M059J (cell line): ENCODE data around the gene LCAT. TPM values are rescaled to one million over a fixed set of nuclear protein-coding genes. Genes with fewer than 3 reads are reported as not detected.
A peak's percentile ranks its signal among the peaks of the same experiment; 100 is the strongest.
"Not testable (repeated sequence)": the region's sequence is repeated elsewhere in the genome, so short reads cannot be mapped to it uniquely, and the experiment has no call there.

ENCODE experiments used
- DNase-seq: peaks from one replicate; pipeline ENCODE4 v3.0.0-alpha.2; 2012; ENCODE audit warnings: low read depth
- total RNA-seq: library from RNA; depleted of rRNA; stranded (reverse); fragments of >200 nt; shearing (Covaris generic); gene quantifications from 2 replicates; pipeline ENCODE4 v1.2.3, GENCODE V29; 2014

The LCAT gene
- total RNA-seq, 1 experiment from 2014 or later: 5.2 TPM

DNA sequence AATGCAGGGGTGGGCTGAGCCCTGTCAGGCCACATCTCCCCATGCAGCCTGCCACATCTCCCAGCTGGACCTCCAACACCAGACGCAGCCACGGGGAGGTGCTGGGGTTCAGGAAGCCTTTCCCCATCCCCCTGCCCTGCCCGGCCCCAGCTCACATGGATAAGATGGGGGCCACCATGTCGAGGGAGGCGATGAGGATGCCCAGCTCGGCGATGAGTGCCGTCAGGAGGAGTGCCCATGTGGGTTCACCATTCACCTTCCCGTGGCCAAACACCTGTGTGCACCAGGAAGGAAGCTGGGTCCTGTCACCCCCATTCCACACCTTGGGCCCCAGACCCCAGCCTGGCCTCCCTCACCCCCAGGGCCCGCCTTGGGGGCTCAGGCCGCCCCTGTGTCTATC, 5.7 kb upstream of the LCAT start:
- DNase-seq: no peak

GRCh38 chr16:67948015-67948414, 4.1 kb upstream of the LCAT start:
- DNase-seq: peak; percentile 21

DNA sequence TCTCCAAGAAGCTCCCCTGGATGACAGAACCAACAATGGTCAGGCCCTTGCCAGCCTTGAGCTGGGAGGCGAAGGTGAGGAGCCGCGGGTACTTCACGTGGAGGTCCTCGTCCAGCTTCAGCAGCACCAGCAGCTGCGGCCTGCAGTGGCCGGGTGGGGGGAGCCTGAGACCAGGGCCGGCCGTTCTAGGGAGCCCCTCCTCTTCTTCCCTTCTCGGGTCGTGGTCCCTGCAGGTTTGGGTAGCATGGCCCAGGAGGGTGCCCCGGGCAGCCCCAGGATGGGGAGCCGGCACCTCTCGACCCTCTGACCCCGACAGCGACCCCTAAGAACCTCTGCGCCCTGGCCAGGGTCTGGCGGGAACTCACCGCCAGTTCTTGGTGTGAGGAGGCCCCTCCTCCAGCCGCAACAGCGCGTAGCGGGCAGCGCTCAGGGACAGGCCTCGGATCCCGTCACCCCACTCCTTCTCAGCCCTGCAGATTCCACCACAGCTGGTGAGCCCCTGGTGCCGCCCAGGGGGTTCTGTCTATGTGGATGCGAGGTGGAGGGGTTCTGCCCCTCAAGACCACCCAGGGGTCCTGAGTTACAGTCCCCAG, 3.1 kb upstream of the LCAT start:
- DNase-seq: no peak

DNA sequence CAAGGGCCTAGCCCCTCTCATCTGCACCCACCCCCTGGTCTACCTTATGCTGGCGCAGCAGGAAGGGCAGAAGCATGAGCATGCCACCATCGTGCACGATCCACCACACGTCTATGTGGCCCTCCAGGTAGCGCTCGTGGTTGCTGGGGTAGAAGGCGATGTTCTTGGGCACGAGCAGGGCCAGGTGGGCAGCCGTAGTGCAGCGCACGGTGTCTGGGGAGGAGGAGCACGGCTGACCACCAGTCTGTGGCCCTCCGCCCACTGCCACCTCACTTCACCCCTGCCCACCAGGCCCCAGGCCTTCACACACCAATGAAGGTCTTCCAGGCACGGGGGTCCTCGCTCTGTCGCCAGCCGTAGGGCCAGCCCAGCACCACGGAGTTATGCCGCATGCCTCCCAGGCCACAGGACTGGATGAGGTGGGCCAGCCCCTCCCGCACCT, 2.2 kb upstream of the LCAT start:
- DNase-seq: no peak

DNA sequence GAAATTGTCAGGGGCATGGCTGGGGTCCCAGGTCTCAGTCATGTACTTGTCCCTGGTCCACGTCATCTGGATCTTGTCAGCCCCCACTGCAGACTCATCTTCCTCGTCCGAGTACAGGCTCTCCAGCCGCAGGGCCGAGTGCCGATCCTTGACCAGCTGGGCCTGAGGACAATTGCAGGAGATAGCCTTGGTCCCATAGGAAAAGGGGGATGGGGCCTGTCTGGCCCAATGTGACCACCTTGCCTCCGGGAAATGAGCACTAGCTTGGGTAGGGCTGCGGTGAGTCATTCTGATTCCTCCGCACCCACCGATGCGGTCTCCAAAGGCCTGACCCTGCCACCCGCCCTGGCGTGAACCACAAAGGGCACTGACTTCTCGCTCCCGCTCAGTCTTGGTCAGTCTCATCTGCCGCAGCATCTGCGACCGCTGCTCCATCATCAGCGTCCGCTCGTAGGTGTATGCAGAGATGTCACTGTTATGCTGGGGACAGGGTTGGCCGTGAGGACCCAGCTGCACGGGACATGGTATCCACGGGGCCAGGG, 1.5 kb upstream of the LCAT start:
- no peak for DNase-seq

GRCh38 chr16:67944690-67945391, 921 bp upstream of the LCAT start:
- no peak for DNase-seq

- no peak for DNase-seq
Measured at GRCh38 chr16:67943256-67943618, 683 bp downstream of the LCAT start.

GRCh38 chr16:67942510-67943255, 1.2 kb downstream of the LCAT start:
- DNase-seq: no peak

GRCh38 chr16:67942200-67942509, 1.8 kb downstream of the LCAT start:
- DNase-seq: peak; percentile 51

- DNase-seq: no peak
Measured at GRCh38 chr16:67941469-67942199, 2.3 kb downstream of the LCAT start.

- no peak for DNase-seq
Measured at GRCh38 chr16:67940446-67941089, 3.4 kb downstream of the LCAT start.

- DNase-seq: no peak
Measured at GRCh38 chr16:67939507-67940445, 4.1 kb downstream of the LCAT start.

DNA sequence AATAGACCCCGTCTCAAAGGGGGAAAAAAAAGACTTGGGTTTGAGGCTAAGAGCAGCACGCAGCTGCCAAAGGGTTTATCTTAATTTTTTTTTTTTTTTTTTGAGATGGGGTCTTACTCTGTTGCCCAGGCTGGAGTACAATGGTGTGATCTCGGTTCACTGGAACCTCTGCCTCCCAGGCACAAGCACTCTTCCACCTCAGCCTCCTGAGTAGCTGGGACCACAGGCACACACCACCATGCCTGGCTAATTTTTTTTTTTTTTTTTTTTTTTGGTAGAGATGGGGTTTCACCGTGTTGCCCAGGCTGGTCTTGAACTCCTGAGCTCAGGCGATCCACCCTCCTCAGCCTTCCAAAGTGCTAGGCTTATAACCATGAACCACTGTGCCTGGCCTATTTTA, 6.2 kb downstream of the LCAT start:
- DNase-seq: not testable (repeated sequence)

DNA sequence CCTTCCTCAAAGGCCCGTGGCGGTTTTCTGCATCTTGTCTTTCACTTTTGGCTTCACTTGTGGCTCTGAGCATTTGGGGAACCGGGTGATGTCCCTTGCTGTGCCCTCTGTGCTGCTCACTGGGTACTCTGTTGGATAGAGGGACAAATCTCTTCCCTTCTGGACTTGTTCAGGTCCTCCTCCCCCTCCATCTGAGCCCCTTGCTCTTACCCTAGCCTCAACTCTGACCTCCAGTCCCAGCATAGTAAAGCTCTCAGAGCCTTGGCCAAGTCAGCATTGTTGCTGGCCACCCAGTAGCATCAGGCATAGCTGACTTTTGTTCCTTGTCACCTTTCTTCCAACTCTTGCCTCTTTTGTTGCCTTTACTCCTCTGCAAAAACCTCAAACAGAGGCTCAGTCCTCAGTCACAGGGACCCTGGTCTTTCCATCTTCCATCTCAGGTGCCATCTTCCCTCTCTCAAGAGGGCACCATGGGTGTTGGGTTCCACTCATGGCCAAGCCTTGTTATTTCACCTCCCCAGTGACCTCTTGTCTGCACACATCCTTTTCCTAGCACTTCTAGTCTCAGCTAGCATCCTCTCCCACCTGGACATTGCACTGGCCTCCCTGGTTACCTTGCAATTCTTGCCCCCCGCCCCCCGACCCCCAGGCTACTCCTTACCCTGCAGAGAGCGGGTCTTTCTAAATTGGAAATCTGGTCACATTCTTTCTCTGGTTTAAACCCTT, 6.9 kb downstream of the LCAT start:
- DNase-seq: peak; percentile 86

- DNase-seq: peak; percentile 61
Measured at GRCh38 chr16:67936124-67936879, 7.6 kb downstream of the LCAT start, which contains the start of gene PSMB10. Gene PSMB10, minus strand, starts transcription at chr16:67936850. Its CDS starts 101 bp downstream, at chr16:67936749.

DNA sequence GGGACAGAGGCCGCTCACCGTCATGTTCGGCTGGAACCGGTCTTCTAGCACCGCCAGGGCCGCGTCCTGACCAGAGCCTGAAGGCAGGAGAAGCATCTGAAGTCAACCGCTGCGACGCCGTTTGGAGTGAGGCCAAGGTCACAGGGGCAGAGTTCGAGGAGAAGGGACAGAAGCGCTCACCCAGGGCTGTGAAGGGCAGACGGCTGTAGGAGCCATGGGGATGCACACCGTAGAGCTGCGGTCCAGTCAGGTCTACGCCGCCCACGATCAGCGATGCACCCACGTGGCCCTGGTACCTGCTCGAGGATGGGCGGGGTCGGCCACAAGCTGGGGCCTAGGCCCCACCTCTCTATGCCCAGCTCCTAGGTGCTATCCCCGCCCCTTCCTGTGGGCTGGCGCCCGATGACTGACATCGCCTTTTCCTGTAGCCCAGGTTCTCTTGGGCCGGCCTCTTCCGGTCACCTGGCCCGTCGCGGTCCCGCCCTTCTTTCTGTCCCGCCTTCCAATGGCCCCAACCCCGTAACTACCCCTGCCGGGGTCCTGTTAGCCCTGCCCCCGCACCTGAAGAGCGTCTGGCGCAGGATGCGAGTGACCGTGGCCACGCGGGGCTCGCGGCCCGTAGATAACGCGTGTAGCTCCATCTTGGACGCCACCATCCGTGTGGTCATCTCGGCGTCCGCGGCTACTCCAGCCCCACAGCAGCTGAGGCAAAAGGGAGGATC, 8.4 kb downstream of the LCAT start:
- peak; percentile 96 for DNase-seq

DNA sequence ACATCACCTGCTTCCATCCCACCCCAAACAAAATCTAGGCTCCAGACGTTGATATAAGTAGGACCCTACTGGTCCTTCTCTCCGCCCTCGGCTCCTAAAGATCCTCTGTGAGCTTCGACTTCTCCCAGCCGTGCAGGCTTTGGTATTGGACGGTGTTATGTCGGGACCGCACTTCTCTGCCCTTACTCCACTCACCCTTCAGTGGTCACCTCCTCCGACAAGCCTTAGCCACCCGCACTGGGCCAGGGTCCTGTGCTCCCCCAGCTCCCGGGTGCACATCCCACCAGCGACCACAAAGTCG, 8.9 kb downstream of the LCAT start:
- no peak for DNase-seq

DNA sequence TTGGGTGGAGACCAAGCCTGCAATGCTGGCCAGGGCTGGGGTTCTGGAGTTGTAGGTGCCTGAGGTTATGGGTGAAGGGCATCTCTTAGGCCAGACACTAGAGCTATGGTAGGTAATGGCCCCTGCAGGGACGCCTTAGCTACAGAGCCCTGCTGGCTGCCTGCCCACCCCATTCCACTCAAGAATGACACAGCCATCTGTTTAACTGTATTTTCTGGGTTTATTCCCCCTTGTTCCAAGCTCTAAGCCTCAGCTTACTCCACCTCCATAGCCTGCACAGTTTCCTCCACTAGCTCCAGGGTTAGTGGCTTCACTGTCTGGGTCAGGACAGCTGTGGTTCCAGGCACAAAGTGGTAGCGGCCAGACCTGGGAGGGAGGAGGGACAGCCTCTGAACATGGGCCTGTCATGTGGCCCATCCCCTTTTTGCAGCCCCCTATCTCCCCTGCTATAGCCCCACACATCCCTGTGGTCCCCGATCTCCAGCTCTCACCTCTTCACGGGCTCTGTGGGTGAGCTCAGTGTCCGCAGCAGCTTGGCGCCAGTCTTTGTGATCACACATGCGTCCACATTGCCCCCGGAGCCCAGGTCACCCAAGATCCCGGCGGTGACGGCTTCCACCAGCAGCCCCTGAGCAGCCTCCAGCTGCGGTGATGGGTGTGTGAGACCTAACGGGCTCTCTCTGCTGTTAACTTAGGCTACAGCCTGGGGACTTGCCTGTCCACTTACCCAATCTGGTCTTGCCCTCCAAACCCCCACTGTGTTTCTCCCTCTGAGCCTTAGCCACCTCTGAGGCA, 9.4 kb downstream of the LCAT start:
- no peak for DNase-seq
